Measurements from ENCODE around the gene CDYL.

GRCh38 chr6:4981761-4982160 is 205.6 kb downstream of the CDYL start:
- no peak for TF ChIP-seq POLR2A (IDR thresholded peaks at IDR 0.05)
- TF ChIP-seq, protein P1, sequence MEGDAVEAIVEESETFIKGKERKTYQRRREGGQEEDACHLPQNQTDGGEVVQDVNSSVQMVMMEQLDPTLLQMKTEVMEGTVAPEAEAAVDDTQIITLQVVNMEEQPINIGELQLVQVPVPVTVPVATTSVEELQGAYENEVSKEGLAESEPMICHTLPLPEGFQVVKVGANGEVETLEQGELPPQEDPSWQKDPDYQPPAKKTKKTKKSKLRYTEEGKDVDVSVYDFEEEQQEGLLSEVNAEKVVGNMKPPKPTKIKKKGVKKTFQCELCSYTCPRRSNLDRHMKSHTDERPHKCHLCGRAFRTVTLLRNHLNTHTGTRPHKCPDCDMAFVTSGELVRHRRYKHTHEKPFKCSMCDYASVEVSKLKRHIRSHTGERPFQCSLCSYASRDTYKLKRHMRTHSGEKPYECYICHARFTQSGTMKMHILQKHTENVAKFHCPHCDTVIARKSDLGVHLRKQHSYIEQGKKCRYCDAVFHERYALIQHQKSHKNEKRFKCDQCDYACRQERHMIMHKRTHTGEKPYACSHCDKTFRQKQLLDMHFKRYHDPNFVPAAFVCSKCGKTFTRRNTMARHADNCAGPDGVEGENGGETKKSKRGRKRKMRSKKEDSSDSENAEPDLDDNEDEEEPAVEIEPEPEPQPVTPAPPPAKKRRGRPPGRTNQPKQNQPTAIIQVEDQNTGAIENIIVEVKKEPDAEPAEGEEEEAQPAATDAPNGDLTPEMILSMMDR (IDR thresholded peaks at IDR 0.05) = no peak

Data from body of pancreas (tissue), 4 donors.